ENCODE data around the gene TBCCD1.

DNA sequence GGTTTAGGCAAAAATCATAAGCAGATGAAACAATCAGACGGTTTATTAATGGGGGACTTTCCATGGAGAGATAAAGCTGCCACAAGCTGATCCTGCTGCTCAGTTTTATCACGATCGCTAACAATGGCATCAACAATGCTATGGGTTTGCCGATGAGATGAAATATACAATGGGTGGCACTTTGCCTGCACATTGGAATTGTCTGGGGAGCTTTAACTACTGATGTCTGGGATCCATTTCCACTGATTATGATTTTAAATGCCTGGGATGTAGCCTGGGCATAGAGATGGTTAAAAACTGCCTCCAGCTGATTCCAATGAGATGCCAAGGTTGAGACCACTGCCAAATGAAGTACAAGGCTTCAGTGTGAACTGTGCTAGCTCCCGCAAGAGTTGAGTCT, 53.8 kb downstream of the TBCCD1 start:
- TF ChIP-seq, protein P1, sequence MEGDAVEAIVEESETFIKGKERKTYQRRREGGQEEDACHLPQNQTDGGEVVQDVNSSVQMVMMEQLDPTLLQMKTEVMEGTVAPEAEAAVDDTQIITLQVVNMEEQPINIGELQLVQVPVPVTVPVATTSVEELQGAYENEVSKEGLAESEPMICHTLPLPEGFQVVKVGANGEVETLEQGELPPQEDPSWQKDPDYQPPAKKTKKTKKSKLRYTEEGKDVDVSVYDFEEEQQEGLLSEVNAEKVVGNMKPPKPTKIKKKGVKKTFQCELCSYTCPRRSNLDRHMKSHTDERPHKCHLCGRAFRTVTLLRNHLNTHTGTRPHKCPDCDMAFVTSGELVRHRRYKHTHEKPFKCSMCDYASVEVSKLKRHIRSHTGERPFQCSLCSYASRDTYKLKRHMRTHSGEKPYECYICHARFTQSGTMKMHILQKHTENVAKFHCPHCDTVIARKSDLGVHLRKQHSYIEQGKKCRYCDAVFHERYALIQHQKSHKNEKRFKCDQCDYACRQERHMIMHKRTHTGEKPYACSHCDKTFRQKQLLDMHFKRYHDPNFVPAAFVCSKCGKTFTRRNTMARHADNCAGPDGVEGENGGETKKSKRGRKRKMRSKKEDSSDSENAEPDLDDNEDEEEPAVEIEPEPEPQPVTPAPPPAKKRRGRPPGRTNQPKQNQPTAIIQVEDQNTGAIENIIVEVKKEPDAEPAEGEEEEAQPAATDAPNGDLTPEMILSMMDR (conservative IDR thresholded peaks at IDR 0.05; ENCODE audit: low read depth, low read length), result no peak
- TF ChIP-seq POLR2A (IDR thresholded peaks at IDR 0.05; ENCODE audit: low read depth, low read length), result no peak
- TF ChIP-seq MAFK (IDR thresholded peaks at IDR 0.05; ENCODE audit: low read depth, low read length), result no peak
- TF ChIP-seq, protein P2, sequence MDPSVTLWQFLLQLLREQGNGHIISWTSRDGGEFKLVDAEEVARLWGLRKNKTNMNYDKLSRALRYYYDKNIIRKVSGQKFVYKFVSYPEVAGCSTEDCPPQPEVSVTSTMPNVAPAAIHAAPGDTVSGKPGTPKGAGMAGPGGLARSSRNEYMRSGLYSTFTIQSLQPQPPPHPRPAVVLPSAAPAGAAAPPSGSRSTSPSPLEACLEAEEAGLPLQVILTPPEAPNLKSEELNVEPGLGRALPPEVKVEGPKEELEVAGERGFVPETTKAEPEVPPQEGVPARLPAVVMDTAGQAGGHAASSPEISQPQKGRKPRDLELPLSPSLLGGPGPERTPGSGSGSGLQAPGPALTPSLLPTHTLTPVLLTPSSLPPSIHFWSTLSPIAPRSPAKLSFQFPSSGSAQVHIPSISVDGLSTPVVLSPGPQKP (IDR thresholded peaks at IDR 0.05; ENCODE audit: borderline replicate concordance, low read depth, low read length), result no peak
- TF ChIP-seq, protein P3, sequence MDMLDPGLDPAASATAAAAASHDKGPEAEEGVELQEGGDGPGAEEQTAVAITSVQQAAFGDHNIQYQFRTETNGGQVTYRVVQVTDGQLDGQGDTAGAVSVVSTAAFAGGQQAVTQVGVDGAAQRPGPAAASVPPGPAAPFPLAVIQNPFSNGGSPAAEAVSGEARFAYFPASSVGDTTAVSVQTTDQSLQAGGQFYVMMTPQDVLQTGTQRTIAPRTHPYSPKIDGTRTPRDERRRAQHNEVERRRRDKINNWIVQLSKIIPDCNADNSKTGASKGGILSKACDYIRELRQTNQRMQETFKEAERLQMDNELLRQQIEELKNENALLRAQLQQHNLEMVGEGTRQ (IDR thresholded peaks at IDR 0.05; ENCODE audit: low read depth, low read length), result no peak
- no peak for TF ChIP-seq RAD21 (IDR thresholded peaks at IDR 0.05; ENCODE audit: low read length)
- TF ChIP-seq RFX5 (IDR thresholded peaks at IDR 0.05; ENCODE audit: low read depth, low read length), result no peak
- no peak for TF ChIP-seq BHLHE40 (IDR thresholded peaks at IDR 0.05; ENCODE audit: low read depth, low read length)
- TF ChIP-seq CHD1 (IDR thresholded peaks at IDR 0.05; ENCODE audit: low read depth, low read length), result no peak

Data from IMR-90 (cell line).